Inflammatory macrophage treated with lipopolysaccharide for 1 hour (primary cell): ENCODE measurements around the gene RABGAP1.

Experiments used
- DNase-seq, 2 donors: peaks; one replicate each; pipeline ENCODE4 v3.0.0-alpha.2; 2020 to 2022

The RABGAP1 gene

DNA sequence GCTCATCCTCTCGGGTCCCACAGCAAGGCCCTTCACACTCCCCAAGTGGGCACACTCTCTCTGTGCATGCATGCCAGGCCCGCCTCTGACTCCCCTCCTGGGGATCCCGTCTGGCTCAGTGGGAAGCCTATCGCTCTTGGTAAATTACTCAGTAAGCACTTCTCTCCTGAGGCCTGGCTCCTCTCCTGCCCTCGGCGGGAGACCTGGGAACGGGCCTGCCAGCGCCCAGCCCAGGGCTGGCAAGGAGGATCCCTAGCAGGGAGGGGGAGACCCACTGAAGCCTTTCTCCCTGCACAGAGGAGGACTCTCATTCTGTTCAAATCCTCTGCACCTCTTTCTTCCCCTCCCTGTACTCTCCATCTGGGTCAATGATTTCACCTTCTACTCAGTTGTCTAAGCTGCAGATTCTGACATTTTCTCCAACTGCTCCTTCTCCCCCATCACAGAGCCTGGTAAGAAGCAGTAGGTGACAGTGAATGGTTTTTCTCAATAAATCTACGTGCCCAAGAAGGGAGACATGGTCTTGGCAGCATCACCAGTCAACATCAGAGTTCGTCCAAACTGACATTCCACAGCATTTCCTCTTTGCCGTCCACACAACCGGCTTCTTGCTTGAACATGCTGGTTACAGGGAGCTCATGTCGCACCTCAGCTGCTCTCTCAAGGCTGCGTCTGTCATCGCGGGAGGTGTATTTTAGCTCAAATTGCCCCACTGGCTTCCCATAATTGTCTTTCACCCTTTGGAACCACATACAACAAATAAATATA lies 174.5 kb downstream of the RABGAP1 start:
- DNase-seq = no peak

DNA sequence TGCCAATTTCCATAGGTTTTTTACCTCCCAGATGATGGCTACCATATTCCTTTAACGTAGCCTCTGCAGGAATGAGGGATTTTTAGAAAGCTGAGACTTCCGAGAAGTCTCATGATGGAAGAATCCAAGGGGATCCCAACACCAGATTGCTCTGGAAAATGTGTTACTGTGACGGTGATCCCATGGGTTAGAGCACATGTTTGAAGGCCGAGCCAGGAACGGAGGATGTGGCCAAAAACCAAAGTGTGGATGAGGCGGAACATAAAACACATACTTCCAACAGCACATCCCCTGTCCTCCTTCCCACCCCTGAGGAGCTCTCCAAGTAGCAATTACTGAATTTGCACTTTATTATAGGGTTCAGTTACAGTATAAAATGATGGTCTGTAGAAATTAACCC lies 175.2 kb downstream of the RABGAP1 start:
- no peak for DNase-seq

DNA sequence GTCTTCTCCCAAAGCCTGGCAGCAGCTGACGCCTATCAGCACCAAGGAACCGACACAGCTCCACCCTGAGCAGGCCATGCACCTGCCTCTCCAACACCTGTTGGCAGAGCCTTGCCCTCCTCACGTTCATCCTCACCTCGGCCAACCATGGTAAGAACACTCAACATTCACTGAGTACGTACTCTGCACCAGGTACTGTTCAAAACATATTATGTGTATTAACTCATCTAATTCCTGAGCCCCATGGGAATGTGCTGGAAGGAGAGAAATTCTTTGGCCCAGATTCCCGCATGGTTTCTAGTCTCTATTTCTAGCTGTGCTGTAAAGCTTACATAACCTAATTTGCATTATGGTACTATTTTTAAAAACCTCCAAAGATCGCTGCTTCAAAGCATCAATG lies 178.7 kb downstream of the RABGAP1 start:
- no peak for DNase-seq

DNA sequence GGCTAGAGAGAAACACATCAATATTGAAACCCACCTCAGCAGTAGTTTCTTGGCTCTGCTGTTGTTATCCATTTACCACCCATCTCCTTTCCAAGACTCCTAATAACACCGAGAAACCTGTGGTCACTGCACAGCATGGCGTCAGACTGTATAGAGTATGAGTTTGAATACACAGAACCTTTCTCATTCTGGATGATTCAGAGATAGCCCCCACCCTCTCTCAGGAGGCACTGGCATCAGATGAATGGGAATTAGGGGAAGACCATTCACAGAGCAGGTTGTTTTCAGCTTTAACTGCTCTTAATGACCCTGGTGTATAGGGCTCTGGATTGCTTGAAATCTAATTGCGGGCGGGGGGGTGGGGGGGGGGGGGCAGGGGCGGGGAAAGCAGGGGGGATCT lies 179.3 kb downstream of the RABGAP1 start:
- DNase-seq = no peak

DNA sequence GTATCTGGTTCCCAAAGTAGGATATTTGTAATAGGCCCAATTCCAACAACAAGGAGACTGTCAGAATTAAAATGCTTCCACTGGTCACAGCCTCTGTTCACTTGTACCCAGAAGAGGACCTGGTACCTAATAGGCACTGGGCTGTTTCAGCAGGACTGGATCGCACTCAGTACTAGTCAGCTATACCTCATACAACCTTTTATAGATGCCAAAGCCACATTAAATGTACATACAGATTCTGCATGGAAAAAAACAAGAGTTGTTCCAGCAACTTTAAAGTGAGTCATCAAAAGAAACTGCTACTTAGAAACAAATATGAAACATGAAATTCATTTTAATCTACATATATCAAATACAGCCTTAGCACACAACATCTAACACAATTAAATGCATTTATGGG lies 180.1 kb downstream of the RABGAP1 start:
- no peak for DNase-seq

DNA sequence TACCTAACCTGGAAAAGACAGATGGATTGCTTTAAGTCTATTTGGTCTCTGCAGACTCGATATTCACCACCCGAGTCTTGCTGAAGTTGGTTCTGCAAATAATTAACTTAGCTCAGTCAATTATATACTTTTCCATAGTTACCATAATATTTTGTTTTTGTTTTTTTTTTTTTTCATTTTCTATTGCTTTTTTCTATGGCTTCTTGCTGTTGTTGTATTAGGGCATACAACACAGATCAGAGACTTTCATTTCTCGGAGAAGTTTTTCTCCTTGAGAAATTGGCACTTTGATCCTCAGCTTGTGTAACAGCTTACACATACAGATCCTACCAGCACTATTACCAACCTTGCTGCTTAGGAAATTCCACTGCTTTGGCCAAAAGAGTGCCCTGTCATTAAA lies 180.6 kb downstream of the RABGAP1 start:
- no peak for DNase-seq

DNA sequence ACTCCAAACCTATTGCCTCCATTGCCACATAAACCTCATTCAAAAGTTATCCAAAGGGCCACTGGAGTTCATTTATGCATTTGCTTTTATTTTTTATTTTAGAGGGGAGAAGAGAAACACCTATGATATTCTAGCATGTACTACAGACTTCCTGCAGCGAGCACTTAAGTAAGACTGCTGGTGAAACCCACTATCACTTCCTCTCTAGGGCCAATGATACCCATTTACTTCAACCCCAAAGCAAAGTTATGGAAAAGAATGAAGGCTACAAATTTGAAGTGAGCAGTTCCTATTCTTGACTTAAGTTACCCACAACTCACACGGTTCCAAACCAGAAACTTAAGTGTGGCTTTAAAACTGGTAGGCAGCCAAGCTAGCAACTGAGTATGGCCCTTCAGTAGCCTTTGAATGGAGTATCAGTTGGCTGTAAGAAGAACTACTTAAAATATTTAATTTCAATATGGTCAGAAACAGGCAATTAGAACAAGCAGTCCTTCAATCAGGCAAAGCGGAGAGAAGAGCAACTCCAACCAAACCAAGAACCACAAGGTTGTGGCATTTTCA lies 186.8 kb downstream of the RABGAP1 start:
- no peak for DNase-seq

DNA sequence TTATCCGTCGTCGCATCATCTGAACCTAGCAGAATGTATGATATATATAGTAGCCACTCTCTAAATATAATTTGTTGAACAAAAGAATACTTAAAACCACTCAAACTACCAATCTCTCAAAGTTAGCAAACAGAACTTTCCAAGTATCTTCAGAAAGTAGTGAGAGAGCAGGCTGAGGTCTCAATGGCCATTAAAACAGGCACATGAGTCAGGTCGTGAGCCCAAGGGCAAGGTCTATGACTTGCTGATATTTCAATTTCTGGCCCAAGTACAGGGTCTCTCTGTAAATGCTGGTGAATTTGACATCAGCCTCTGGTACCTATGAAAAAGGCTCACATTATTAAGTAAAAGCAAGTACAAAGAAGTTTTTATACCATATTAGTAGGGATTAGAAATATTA lies 187.8 kb downstream of the RABGAP1 start:
- no peak for DNase-seq

DNA sequence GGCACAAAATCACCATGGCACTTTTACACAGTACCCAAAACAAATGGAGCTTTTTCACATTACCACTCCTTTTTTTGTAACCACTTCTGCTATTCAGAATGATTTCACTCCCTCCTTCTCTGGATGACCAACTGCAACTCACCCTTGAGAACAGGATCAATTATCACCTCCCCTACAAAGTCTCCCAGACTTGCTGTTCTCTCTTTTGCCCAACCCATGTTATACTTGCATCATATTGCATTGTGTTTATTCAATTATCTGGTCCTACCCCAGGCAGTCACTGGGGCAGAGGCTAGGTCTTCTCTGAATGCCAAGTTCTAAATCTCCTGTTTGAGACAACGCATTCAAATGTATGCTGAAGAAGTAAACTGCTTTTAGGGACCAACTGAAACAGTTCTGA lies 188.6 kb downstream of the RABGAP1 start:
- no peak for DNase-seq

DNA sequence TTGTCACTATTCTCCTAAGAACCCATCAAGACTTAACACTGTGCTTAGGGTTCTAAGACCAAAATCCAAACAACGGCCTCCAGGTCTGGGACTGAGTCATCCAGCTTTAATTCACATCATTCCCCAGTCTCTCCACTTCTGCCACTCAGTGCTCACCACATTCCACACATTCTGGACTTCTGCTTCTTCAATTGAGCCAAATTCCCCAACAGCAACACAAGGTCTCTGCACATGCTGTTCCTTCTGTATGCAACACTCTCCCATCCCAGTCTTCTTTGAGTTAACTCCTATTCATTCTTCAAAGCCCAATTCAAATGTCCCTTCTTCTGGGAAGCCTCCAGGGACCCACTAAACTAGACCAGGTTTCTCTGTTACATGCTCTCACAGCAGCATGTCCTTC lies 190.4 kb downstream of the RABGAP1 start:
- no peak for DNase-seq

DNA sequence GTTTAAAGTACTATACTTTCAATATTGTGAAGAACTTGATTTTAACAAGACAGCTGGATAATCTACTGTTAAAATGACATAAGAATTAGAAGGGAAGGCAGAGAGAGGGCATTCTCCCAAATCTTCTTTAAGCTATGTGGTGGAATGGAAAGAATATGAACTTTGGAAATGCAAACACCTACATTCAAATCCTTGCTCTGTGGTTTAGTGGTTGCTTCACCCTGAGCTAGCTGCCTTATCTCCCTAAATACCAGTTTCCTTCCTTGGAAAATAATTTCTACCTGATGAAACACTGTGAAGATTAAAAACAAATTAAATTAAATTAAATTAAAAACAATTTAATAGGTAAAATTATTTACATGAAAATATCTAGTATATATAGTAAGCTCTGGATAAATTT lies 191.2 kb downstream of the RABGAP1 start:
- no peak for DNase-seq

DNA sequence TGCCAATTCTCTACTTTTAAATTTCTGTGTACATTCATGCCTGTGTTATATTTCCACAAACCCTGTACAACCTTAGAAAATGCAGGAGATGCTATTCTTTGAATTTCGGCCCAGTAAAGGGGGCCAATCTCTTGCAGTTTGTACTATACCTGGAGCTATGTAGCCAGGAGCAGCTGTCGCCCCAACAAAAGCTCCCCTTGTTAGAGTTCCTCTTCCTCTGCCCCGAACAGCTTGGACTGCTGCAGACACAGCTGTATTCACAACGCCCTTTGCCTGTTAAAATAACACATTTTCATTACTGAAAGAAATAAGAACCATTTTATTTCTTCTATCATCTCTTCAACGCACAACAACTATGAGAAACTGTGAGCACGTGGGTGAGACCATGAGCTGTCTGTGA lies 191.9 kb downstream of the RABGAP1 start:
- DNase-seq = no peak

DNA sequence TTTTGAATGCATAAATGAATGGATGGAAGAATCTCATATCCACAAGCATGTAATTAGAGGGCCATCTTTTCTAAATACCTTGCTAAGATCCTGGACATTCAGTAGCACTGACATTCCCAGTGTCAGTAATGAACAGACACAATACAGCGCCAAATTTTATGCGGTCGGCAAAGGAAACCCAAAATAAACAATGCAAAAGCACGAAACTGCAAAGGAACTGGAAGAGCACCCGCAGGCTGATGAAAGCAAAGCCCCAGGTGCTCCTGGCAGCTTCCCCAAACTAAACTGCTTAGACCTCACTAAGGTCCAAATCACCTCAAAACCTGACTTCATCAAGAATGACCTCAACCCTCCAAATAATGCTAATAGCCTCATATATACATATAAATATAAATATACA lies 194.6 kb downstream of the RABGAP1 start:
- no peak for DNase-seq

DNA sequence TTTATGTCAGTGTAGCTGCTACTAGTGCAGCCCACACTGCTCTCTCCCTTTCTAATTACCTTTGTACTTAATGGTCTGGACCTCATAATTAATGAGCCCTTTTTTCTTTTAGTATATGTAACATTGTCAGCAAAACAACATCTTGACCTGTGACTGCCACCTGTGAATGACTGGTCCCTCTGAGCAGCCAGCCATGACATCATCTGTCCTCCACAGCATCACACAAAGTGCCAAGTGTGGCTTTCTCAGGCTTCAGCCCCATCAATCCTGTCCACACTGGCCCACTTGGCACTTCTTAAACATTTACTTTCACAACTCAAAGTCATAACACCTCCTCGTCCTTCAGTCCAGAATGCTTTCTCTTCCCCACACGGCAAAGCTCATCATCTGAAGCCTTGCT lies 197.3 kb downstream of the RABGAP1 start:
- DNase-seq = no peak

DNA sequence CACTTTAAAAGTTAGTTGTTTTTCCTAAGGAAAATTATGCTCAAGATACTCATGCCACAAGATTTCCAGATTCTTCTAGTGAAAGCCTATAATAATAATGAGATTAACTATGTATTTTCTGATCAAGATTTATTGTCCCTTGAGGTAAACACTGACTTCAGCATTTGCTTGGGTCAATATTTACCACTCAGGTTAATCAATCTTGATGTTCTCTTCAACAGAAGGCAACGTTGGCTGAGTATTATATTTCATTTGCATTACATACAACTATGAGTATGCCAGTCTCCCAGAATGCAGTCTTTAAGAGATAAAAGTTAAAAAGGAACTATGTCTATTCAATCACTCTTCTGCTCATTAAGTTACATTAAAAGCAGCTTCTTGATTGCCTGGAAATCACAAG lies 208.2 kb downstream of the RABGAP1 start:
- DNase-seq = no peak

DNA sequence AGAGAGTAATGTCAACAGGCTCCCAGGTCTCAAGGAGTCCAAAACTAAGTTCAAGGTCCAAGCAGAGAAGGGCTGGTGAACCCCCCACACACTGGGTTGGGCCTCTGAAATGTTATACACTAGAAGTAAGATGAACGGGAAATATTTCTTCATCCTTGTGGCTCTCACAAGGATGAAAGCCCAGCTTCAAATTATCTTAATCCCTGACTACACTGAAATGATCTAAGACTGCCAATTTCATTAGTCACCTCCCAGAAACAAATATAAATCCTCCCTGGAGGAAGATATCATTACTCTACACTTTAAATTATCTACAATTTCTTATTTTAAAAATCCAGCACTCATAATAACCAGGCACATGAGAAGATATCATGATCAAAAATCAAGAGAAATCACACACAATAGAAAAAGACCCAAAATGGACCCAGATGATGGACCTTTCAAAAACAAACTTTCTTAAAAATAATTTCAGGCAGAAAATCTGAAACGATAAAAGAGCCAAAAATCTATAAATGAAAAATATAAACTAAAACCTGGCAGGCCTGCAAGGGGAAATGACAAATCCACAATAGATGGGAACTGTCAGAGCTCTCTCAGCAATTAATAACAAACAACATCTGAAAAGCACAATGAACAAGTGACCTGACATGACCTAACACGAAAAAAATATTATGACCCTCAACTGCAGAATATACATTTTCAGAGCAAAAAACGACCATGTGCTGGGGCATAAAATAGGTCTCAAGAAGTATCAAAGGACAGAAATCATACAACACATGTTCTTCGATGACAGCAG lies 210.1 kb downstream of the RABGAP1 start:
- no peak for DNase-seq
